ENCODE results near the gene PDZK1.
"Not testable (repeated sequence)": the region's sequence is repeated elsewhere in the genome, so short reads cannot be mapped to it uniquely, and the experiment has no call there.

Gene PDZK1

GRCh38 chr1:145710291-145711027, 3.3 kb upstream of the PDZK1 start:
- no peak for DNase-seq

GRCh38 chr1:145708063-145708462, 895 bp upstream of the PDZK1 start:
- DNase-seq, result no peak

GRCh38 chr1:145706086-145706664, 993 bp downstream of the PDZK1 start:
- peak; percentile 31 for DNase-seq

GRCh38 chr1:145705622-145706021, 1.5 kb downstream of the PDZK1 start:
- DNase-seq, result no peak

- no peak for DNase-seq
These were observed 4.3 kb downstream of the PDZK1 start for GRCh38 chr1:145702826-145703225.

GRCh38 chr1:145702052-145702451, 5.1 kb downstream of the PDZK1 start:
- no peak for DNase-seq

GRCh38 chr1:145701306-145701862, 5.8 kb downstream of the PDZK1 start:
- DNase-seq, result no peak

GRCh38 chr1:145696630-145696960, 10.6 kb downstream of the PDZK1 start:
- no peak for DNase-seq

GRCh38 chr1:145695821-145696629, 11.1 kb downstream of the PDZK1 start:
- DNase-seq, result no peak

- no peak for DNase-seq
These were observed 14.3 kb downstream of the PDZK1 start for GRCh38 chr1:145692785-145693443.

GRCh38 chr1:145690587-145691558, 16.3 kb downstream of the PDZK1 start:
- DNase-seq, result peak; percentile 88

GRCh38 chr1:145689922-145690321, 17.2 kb downstream of the PDZK1 start:
- no peak for DNase-seq

- no peak for DNase-seq
These were observed 18.2 kb downstream of the PDZK1 start for GRCh38 chr1:145688924-145689323.

- no peak for DNase-seq
These were observed 18.8 kb downstream of the PDZK1 start for GRCh38 chr1:145688328-145688727.

GRCh38 chr1:145686078-145686477, 21.1 kb downstream of the PDZK1 start:
- DNase-seq, result not testable (repeated sequence)

- not testable (repeated sequence) for DNase-seq
These were observed 22.3 kb downstream of the PDZK1 start for GRCh38 chr1:145684858-145685257.

GRCh38 chr1:145673217-145673616, 34.0 kb downstream of the PDZK1 start:
- not testable (repeated sequence) for DNase-seq

- DNase-seq, result not testable (repeated sequence)
These were observed 36.0 kb downstream of the PDZK1 start for GRCh38 chr1:145670995-145671745.

GRCh38 chr1:145665015-145665414, 42.2 kb downstream of the PDZK1 start:
- DNase-seq, result not testable (repeated sequence)

- not testable (repeated sequence) for DNase-seq
These were observed 44.7 kb downstream of the PDZK1 start for GRCh38 chr1:145662502-145662901.

Measured in fibroblast of upper back skin (primary cell).